GM23248 (cell line): ENCODE data around the gene ELP5. TPM values are rescaled to one million over a fixed set of nuclear protein-coding genes. Genes with fewer than 3 reads are reported as not detected.

Source experiments
- DNase-seq: peaks from one replicate; pipeline ENCODE4 v3.0.0-alpha.2; 2015
- H2AFZ ChIP-seq: fragments of 200-600 bp; sonication (generic); 2 replicates; pipeline ENCODE4 v1.6.1; 2016; ENCODE audit warnings: antibody characterized with exemption
- H3F3A ChIP-seq: fragments of 200-600 bp; sonication (generic); 2 replicates; pipeline ENCODE4 v1.6.1; 2016; ENCODE audit warnings: mild to moderate bottlenecking, antibody characterized with exemption, mixed run types; ENCODE audit not compliant: insufficient read depth
- H3K27ac ChIP-seq: fragments of 200-600 bp; sonication (generic); 2 replicates; pipeline ENCODE4 v1.5.1; 2016; ENCODE audit warnings: mild to moderate bottlenecking
- H3K27me3 ChIP-seq: fragments of 200-600 bp; sonication (generic); replicated peaks from 2 replicates; pipeline ENCODE4 v1.6.1; 2016; ENCODE audit warnings: mild to moderate bottlenecking; ENCODE audit not compliant: insufficient read depth
- H3K36me3 ChIP-seq: fragments of 200-600 bp; sonication (generic); 2 replicates; pipeline ENCODE4 v1.6.1; 2016; ENCODE audit warnings: low read depth, mild to moderate bottlenecking
- H3K4me1 ChIP-seq: fragments of 200-600 bp; sonication (generic); 2 replicates; pipeline ENCODE4 v1.6.1; 2016; ENCODE audit warnings: mild to moderate bottlenecking; ENCODE audit not compliant: insufficient read depth
- H3K4me2 ChIP-seq: fragments of 200-600 bp; sonication (generic); one replicate; pipeline ENCODE4 v1.6.1; 2016; ENCODE audit warnings: mild to moderate bottlenecking; ENCODE audit not compliant: unreplicated experiment
- H3K4me3 ChIP-seq: fragments of 200-600 bp; sonication (generic); 2 replicates; pipeline ENCODE4 v1.5.1; 2016; ENCODE audit warnings: mild to moderate bottlenecking
- H3K79me2 ChIP-seq: fragments of 200-600 bp; sonication (generic); 2 replicates; pipeline ENCODE4 v1.6.1; 2016; ENCODE audit warnings: mild to moderate bottlenecking; ENCODE audit not compliant: insufficient read depth
- H3K9ac ChIP-seq: fragments of 200-600 bp; sonication (generic); 2 replicates; pipeline ENCODE4 v1.6.1; 2016; ENCODE audit warnings: mild to moderate bottlenecking
- H3K9me2 ChIP-seq: fragments of 200-600 bp; sonication (generic); 2 replicates; pipeline ENCODE4 v1.6.1; 2016; ENCODE audit warnings: mixed run types, mild to moderate bottlenecking, moderate library complexity; ENCODE audit not compliant: insufficient read depth
- H3K9me3 ChIP-seq: fragments of 200-600 bp; sonication (generic); one replicate; pipeline ENCODE4 v1.6.1; 2017; ENCODE audit warnings: low read depth
- H4K20me1 ChIP-seq: fragments of 200-600 bp; sonication (generic); 2 replicates; pipeline ENCODE4 v1.6.0; 2016; ENCODE audit not compliant: insufficient read depth
- EZH2 ChIP-seq: fragments of 200-600 bp; sonication (generic); IDR thresholded peaks from 2 replicates; pipeline ENCODE4 v1.6.1; 2018; ENCODE audit warnings: antibody characterized with exemption, mild to moderate bottlenecking; ENCODE audit not compliant: insufficient read depth, poor library complexity, severe bottlenecking
- EZH2phosphoT487 ChIP-seq: fragments of 200-600 bp; sonication (generic); IDR thresholded peaks from 2 replicates; pipeline ENCODE4 v1.6.1; 2018; ENCODE audit warnings: antibody characterized with exemption, moderate library complexity, mild to moderate bottlenecking, low read depth; ENCODE audit not compliant: insufficient read depth
- WGBS, 2 experiments: methylation state at CpG; one replicate each; pipeline ENCODE4 v1.1.6; 2015 to 2017; ENCODE audit warnings: low lambda C conversion rate in 2 of 2, low coverage in 1 of 2; ENCODE audit errors: missing lambda C conversion rate in 2 of 2; 5-methylcytosine and 5-hydroxymethylcytosine counted together
- in situ Hi-C: fragments of 300-500 bp; cut with MboI; formaldehyde crosslinking; loops from 2 replicates; pipeline ENCODE4 v1.15.0; 2020
- polyA plus RNA-seq: library from polyadenylated mRNA; unstranded; fragments of >200 nt; fragmentation: Nextera tagmentation; extraction: Ambion mirVana; gene quantifications from 2 replicates; pipeline ENCODE4 v1.2.1, GENCODE V29; 2016
- total RNA-seq: library from RNA; depleted of rRNA; stranded (reverse); fragments of >200 nt; shearing (Covaris generic); gene quantifications from 2 replicates; pipeline ENCODE4 v1.2.3, GENCODE V29; 2014

Gene ELP5
- total and polyA plus RNA-seq, 2 experiments from 2014 or later, result 32.9 to 34.8 TPM

GRCh38 chr17:7260651-7261378 lies 8.8 kb downstream of the ELP5 start:
- no peaks in the 10 kb centered on the region for H4K20me1 ChIP-seq
- H3K4me1 ChIP-seq, result peaks cover 19% of the 10 kb centered on the region
- no peaks in the 10 kb centered on the region for H3K27me3 ChIP-seq
- H3K4me2 ChIP-seq, result peak overlapping the region; percentile 84
- H3K27ac ChIP-seq, result no peak overlapping the region
- H3K9me2 ChIP-seq, result no peaks in the 10 kb centered on the region
- TF ChIP-seq EZH2phosphoT487, result no peak
- TF ChIP-seq EZH2, result no peak
- in situ Hi-C loops, result no loop called here
- H3K4me3 ChIP-seq, result peak overlapping the region; percentile 65
- peaks cover 19% of the 10 kb centered on the region for H3F3A ChIP-seq
- H2AFZ ChIP-seq, result peak overlapping the region; percentile 85
- peak; percentile 58 for DNase-seq
- peak overlapping the region; percentile 75 for H3K9ac ChIP-seq
- peaks cover 18% of the 10 kb centered on the region; the same call in 1 of the 2 replicates for H3K36me3 ChIP-seq
- H3K79me2 ChIP-seq, result no peaks in the 10 kb centered on the region
- 10 to 12% methylated on average over 38 to 44 of the region's 54 CpGs for WGBS, 2 experiments
- no peaks in the 10 kb centered on the region for H3K9me3 ChIP-seq

DNA sequence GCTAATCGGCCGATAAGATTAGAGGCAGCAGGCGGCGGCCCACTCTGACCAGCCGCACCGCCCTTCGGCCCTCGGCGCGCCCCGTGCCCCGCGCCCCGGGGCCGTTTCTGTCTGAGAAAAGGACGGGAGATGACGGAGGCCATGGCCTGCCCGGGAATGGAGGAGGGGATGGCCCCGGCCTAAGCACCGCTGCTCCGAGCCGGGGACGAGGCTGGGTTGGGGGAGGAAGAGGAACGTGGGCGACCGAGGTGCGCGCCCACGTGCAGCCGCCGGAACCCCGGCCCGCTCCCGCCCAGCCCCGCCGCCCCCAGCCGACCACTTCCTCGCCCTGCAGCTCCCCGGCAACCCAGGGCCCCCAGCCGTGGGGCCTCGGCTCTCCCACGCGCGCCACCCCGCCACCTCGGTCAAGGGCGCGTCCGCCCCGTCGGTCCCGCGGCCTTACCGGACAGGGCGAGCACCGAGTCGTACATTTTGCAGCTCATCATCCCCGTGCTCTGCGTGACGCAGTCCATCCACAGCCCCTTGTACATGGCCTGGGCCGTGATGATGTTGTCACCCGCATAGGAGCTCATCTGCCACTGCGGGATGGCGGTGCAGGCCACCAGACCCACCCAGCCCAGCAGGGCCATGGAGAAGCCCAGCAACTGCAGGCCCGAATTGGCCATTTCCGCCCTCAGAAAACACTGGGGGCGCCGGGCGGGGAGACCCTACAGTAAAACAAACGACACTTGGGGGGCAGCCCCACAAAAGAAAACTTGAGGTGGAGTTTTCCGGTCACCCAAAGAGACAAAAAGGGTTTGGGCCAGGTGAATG lies 9.6 kb downstream of the ELP5 start:
- peaks cover 19% of the 10 kb centered on the region for H3K4me1 ChIP-seq
- H3K27me3 ChIP-seq, result no peaks in the 10 kb centered on the region
- no peaks in the 10 kb centered on the region for H3K79me2 ChIP-seq
- peak overlapping the region; percentile 84 for H3K4me2 ChIP-seq
- H4K20me1 ChIP-seq, result no peaks in the 10 kb centered on the region
- H3K4me3 ChIP-seq, result peak overlapping the region; percentile 65
- peaks cover 23% of the 10 kb centered on the region for H3F3A ChIP-seq
- H3K36me3 ChIP-seq, result peaks cover 11% of the 10 kb centered on the region; the same call in 1 of the 2 replicates
- H3K9ac ChIP-seq, result peak overlapping the region; percentile 75
- in situ Hi-C loops, result no loop called here
- TF ChIP-seq EZH2phosphoT487 (no peak), EZH2 (no peak)
- H3K9me3 ChIP-seq, result no peaks in the 10 kb centered on the region
- H2AFZ ChIP-seq, result peak overlapping the region; percentile 85
- no peaks in the 10 kb centered on the region for H3K9me2 ChIP-seq
- peak; percentile 31 for DNase-seq
- WGBS, 2 experiments, result 11 to 13% methylated on average over 45 to 47 of the region's 71 CpGs
- no peak overlapping the region for H3K27ac ChIP-seq

DNA sequence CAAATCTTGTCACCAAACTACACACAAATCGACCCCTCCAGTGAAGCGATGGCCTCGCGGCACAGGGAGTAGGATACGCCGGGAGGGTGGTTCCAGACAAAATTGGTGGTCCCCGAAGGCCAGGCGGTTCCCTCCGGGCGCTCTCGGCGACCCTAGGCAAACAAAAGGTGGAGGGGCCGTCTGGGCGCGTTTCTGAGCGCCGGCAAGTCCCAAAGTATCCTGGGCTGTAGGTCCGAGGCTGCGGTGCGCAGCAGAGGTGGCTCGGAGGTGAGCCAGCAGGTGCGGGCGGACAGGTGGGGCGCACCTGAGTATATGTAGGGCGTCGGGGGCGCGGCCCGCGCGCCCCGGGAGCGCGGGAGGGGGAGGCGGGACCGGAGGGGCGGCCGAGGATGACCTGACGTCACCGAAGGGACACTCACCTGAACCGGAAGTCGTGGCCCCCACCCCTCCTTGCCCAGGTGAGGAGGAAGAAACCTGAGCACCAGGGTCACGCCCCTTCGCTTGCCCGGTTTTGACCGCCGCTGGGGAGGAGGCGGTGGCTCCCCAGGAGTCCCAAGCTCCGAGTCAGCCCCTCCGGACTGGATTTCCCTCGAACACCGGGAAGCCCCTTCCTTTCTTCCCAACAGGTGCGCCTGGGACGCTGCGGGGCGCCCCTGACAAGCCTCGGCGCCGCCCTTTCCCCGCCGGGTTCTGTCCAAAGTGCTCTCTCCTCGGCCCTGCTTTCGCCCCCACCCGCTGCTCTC lies 10.3 kb downstream of the ELP5 start, which contains the start of gene CLDN7:
TSS of gene CLDN7 (minus strand) at position 287 of the 743 bp plus-strand sequence. CDS start 435 bp downstream, outside the sequence.
- TF ChIP-seq EZH2 (no peak), EZH2phosphoT487 (no peak)
- Histone ChIP-seq H3K79me2 (no peaks in the 10 kb centered on the region), H4K20me1 (no peaks in the 10 kb centered on the region), H3K4me2 (peak within 1 kb of the TSS; percentile 84), H3F3A (peaks cover 26% of the 10 kb centered on the region), H3K9me2 (no peaks in the 10 kb centered on the region), H3K36me3 (peaks cover 7% of the 10 kb centered on the region; the same call in 1 of the 2 replicates), H3K9me3 (no peaks in the 10 kb centered on the region), H3K9ac (peak within 1 kb of the TSS; percentile 75), H3K4me3 (peak within 1 kb of the TSS; percentile 65), H3K27ac (no peak within 1 kb of the TSS), H3K4me1 (peaks cover 19% of the 10 kb centered on the region), H2AFZ (peak within 1 kb of the TSS; percentile 85), H3K27me3 (no peaks in the 10 kb centered on the region)
- in situ Hi-C loops, result no loop called here
- WGBS, 2 experiments, result 13 to 14% methylated on average over 31 to 63 of the region's 64 CpGs
- DNase-seq, result no peak
